Epithelial cell of proximal tubule (primary cell): ENCODE measurements around the gene MYOM1. TPM values are rescaled to one million over a fixed set of nuclear protein-coding genes. Genes with fewer than 3 reads are reported as not detected.
A peak's percentile ranks its signal among the peaks of the same experiment; 100 is the strongest.

Experiments used
- DNase-seq: peaks from one replicate; pipeline ENCODE4 v3.0.0-alpha.2; 2011; ENCODE audit warnings: low read depth
- H3K4me3 ChIP-seq: 2 replicates; pipeline ENCODE4 v1.5.1; 2011; ENCODE audit warnings: low read depth, mild to moderate bottlenecking, low read length
- CTCF ChIP-seq: conservative IDR thresholded peaks from 2 replicates; pipeline ENCODE4 v1.5.1; 2012; ENCODE audit warnings: low read depth, mild to moderate bottlenecking, low read length
- total RNA-seq: library from RNA; depleted of rRNA; stranded (reverse); fragments of >200 nt; gene quantifications from 2 replicates; pipeline ENCODE4 v1.2.3, GENCODE V29; 2015

Gene MYOM1
- total RNA-seq, 1 donor from 2014 or later: 0.12 TPM

- no peak for DNase-seq
- no peak for TF ChIP-seq CTCF
- no peak overlapping the region for H3K4me3 ChIP-seq
Measured at GRCh38 chr18:3159830-3160229, 59.9 kb downstream of the MYOM1 start.

DNA sequence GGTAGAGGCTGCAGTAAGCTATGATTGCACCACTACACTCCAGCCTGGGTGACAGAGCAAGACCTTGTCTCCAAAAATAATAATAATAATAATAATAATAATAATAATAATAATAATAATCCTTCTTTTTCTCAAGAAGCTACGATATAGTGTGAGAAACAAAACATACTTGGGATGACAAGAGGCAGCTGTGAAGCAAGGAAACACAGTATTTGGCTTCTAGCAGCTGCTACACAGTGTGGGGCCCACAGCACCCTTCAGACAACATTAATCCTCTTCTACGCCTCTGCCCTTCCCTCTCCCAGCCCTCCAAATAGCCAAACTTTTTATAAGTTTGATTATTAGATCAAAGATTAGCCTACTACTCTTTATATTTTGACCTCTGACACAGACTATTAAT, 62.2 kb downstream of the MYOM1 start:
- TF ChIP-seq CTCF: no peak
- DNase-seq: no peak
- no peak overlapping the region for H3K4me3 ChIP-seq

GRCh38 chr18:3157086-3157485, 62.7 kb downstream of the MYOM1 start:
- no peak for DNase-seq
- H3K4me3 ChIP-seq: no peak overlapping the region
- TF ChIP-seq CTCF: no peak

DNA sequence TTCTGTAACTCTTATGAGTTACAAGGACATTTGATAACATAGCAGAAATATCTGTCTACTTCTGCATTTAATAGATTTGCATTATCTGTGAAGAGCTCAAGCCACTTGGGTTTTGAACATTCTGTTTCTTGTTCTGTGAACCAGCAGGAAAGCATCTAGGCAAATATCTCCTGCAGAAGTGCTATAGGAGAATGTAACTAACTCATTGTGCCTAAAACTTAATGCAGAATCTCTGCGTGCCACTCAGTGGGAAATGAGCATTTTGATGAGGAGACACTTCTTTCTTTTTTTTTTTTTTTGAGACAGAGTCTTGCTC, 63.5 kb downstream of the MYOM1 start:
- no peak for TF ChIP-seq CTCF
- DNase-seq: no peak
- no peak overlapping the region for H3K4me3 ChIP-seq

DNA sequence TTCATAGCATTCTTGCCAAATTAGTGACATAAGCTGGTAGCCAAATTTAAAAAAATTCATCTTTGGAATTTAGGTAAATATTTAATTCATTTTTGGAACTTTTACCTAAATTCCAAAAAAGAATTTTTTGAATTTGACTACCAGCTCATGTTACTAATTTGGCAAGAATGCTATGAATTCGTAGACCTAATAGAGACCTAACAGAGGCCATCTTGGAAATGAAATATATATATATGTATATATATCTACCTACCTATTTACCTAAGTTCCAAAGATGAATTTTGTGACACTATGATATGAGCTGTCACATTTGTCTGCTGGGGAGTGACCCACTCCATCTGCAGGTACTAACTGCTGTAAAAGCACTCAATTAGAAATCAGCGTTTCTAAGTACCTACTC, 65.6 kb downstream of the MYOM1 start:
- H3K4me3 ChIP-seq: no peak overlapping the region
- TF ChIP-seq CTCF: no peak
- no peak for DNase-seq

GRCh38 chr18:3153107-3153704, 66.6 kb downstream of the MYOM1 start:
- peak; percentile 51 for DNase-seq
- no peak for TF ChIP-seq CTCF
- H3K4me3 ChIP-seq: no peak overlapping the region

GRCh38 chr18:3152294-3152693, 67.5 kb downstream of the MYOM1 start:
- H3K4me3 ChIP-seq: no peak overlapping the region
- TF ChIP-seq CTCF: no peak
- no peak for DNase-seq
